ENCODE results near the gene PHACTR3. TPM values are rescaled to one million over a fixed set of nuclear protein-coding genes. Genes with fewer than 3 reads are reported as not detected.

Gene PHACTR3
- total RNA-seq, 1 donor = not detected

DNA sequence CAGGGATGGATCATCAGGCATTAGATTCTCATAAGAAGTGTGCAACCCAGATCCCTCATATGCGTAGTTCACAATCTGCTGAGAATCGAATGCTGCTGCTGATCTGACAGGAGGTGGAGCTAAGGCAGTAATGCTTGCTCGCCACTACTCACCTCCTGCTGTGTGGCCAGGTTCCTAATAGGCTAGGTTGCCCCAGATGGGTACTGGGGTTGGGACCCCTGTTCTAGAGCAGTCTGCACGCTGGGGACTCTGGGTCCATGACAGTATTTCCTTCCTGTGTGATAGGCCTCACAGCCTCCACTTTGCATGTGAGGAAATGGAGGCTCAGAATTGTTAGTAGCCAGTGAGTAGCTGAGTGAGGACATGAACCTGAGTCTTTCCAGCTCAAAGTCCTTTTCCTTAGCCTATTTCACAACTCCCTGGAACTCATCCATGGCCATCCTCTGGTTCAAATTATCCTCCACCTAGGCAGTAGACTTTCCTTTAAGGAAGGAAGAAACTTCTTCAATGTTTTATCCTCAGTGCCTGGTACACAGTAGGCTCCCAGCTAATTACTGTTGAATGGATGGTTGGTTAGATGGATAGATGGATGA lies 211.9 kb downstream of the PHACTR3 start:
- H3K9me3 ChIP-seq (ENCODE audit: low read depth, low read length) = no peaks in the 10 kb centered on the region
- no peak overlapping the region for H3K4me3 ChIP-seq (ENCODE audit: insufficient read depth, low read length)
- H3K79me2 ChIP-seq (ENCODE audit: insufficient read depth, low read length) = no peaks in the 10 kb centered on the region
- H3K4me1 ChIP-seq (ENCODE audit: insufficient read depth, low read length) = no peaks in the 10 kb centered on the region
- H3K36me3 ChIP-seq (ENCODE audit: insufficient read depth, low read length) = no peaks in the 10 kb centered on the region
- no peaks in the 10 kb centered on the region for H4K20me1 ChIP-seq (ENCODE audit: insufficient read depth, low read length)
- TF ChIP-seq CTCF (IDR thresholded peaks at IDR 0.05; ENCODE audit: extremely low read depth, low read depth, low read length) = no peak
- DNase-seq (ENCODE audit: insufficient read length, low spot score, missing footprints) = no peak
- no peak overlapping the region for H3K4me2 ChIP-seq (ENCODE audit: insufficient read depth, low read length)
- H2AFZ ChIP-seq (ENCODE audit: low read length) = no peak overlapping the region
- no peak overlapping the region for H3K27ac ChIP-seq (ENCODE audit: low read depth, low read length)
- no peaks in the 10 kb centered on the region for H3K27me3 ChIP-seq (ENCODE audit: insufficient read depth, low read length)

DNA sequence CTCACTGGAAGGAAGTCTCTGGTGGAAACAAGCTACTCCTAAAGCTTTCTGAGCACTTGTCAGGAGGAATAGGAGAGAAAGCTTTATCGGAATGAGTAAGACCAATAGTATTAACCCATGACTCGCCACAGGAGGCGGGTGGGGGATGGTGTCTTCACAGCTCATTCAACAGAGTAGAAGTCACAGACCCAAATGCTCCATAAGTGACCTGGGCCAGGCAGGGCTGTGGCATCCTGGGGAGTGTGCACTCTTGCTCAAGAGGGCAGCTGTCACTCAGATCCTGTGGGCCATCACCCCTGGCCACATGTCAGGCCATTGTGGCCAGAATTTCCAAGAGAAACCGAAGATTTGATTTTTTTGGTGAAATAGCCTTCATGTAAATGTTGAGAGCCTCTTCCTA lies 213.1 kb downstream of the PHACTR3 start:
- H3K79me2 ChIP-seq (ENCODE audit: insufficient read depth, low read length) = no peaks in the 10 kb centered on the region
- no peak for TF ChIP-seq CTCF (IDR thresholded peaks at IDR 0.05; ENCODE audit: extremely low read depth, low read depth, low read length)
- no peak overlapping the region for H2AFZ ChIP-seq (ENCODE audit: low read length)
- H3K4me3 ChIP-seq (ENCODE audit: insufficient read depth, low read length) = no peak overlapping the region
- no peak overlapping the region for H3K27ac ChIP-seq (ENCODE audit: low read depth, low read length)
- no peaks in the 10 kb centered on the region for H3K9me3 ChIP-seq (ENCODE audit: low read depth, low read length)
- no peaks in the 10 kb centered on the region for H4K20me1 ChIP-seq (ENCODE audit: insufficient read depth, low read length)
- no peaks in the 10 kb centered on the region for H3K4me1 ChIP-seq (ENCODE audit: insufficient read depth, low read length)
- H3K36me3 ChIP-seq (ENCODE audit: insufficient read depth, low read length) = no peaks in the 10 kb centered on the region
- no peaks in the 10 kb centered on the region for H3K27me3 ChIP-seq (ENCODE audit: insufficient read depth, low read length)
- no peak overlapping the region for H3K4me2 ChIP-seq (ENCODE audit: insufficient read depth, low read length)
- no peak for DNase-seq (ENCODE audit: insufficient read length, low spot score, missing footprints)

GRCh38 chr20:59817846-59818615 lies 213.7 kb downstream of the PHACTR3 start:
- no peak overlapping the region for H3K27ac ChIP-seq (ENCODE audit: low read depth, low read length)
- H3K9me3 ChIP-seq (ENCODE audit: low read depth, low read length) = no peaks in the 10 kb centered on the region
- H3K4me3 ChIP-seq (ENCODE audit: insufficient read depth, low read length) = no peak overlapping the region
- no peak overlapping the region for H3K4me2 ChIP-seq (ENCODE audit: insufficient read depth, low read length)
- H3K79me2 ChIP-seq (ENCODE audit: insufficient read depth, low read length) = no peaks in the 10 kb centered on the region
- no peaks in the 10 kb centered on the region for H4K20me1 ChIP-seq (ENCODE audit: insufficient read depth, low read length)
- no peak for TF ChIP-seq CTCF (IDR thresholded peaks at IDR 0.05; ENCODE audit: extremely low read depth, low read depth, low read length)
- H3K4me1 ChIP-seq (ENCODE audit: insufficient read depth, low read length) = no peaks in the 10 kb centered on the region
- H2AFZ ChIP-seq (ENCODE audit: low read length) = no peak overlapping the region
- DNase-seq (ENCODE audit: insufficient read length, low spot score, missing footprints) = no peak
- no peaks in the 10 kb centered on the region for H3K36me3 ChIP-seq (ENCODE audit: insufficient read depth, low read length)
- no peaks in the 10 kb centered on the region for H3K27me3 ChIP-seq (ENCODE audit: insufficient read depth, low read length)

DNA sequence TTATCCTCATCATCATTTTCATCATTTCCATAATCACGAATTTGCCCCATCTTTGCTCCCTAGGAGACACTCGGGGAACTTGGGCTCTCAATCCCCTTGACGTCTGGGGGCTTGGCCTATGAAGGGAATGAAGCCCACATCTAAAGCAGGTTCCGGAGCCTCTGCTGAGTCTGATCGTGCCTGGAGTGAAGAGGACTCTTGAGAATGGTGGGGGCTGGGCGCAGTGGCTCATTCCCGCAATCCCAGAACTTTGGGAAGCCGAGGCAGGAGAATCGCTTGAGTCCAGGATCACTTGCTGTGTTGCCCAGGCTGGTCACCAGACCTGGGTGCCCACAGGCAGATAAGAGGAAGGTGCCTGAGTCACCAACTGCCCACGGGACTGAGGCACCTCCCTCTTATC lies 214.6 kb downstream of the PHACTR3 start:
- H3K9me3 ChIP-seq (ENCODE audit: low read depth, low read length) = no peaks in the 10 kb centered on the region
- TF ChIP-seq CTCF (IDR thresholded peaks at IDR 0.05; ENCODE audit: extremely low read depth, low read depth, low read length) = no peak

More for the DNA sequence above, 214.6 kb downstream of the PHACTR3 start:
- no peaks in the 10 kb centered on the region for H3K79me2 ChIP-seq (ENCODE audit: insufficient read depth, low read length)
- H3K36me3 ChIP-seq (ENCODE audit: insufficient read depth, low read length) = no peaks in the 10 kb centered on the region
- H3K4me1 ChIP-seq (ENCODE audit: insufficient read depth, low read length) = no peaks in the 10 kb centered on the region
- no peak overlapping the region for H3K27ac ChIP-seq (ENCODE audit: low read depth, low read length)
- no peaks in the 10 kb centered on the region for H4K20me1 ChIP-seq (ENCODE audit: insufficient read depth, low read length)
- no peak for DNase-seq (ENCODE audit: insufficient read length, low spot score, missing footprints)
- H3K27me3 ChIP-seq (ENCODE audit: insufficient read depth, low read length) = no peaks in the 10 kb centered on the region
- H3K4me2 ChIP-seq (ENCODE audit: insufficient read depth, low read length) = no peak overlapping the region
- H2AFZ ChIP-seq (ENCODE audit: low read length) = no peak overlapping the region
- no peak overlapping the region for H3K4me3 ChIP-seq (ENCODE audit: insufficient read depth, low read length)

All from osteoblast (primary cell).